WTC11 (cell line): ENCODE data around the gene TET3. TPM values are rescaled to one million over a fixed set of nuclear protein-coding genes. Genes with fewer than 3 reads are reported as not detected.

ENCODE experiments used
- ATAC-seq: fragments of 200-7000 bp; cut with Tn5 transposase; 2 replicates; pipeline ENCODE4 v1.10.0; 2021; ENCODE audit warnings: mild to moderate bottlenecking, moderate library complexity
- CTCF ChIA-PET: fragments of 300-600 bp; sonication (Branson Sonifier 250); formaldehyde crosslinking; loops from one replicate; lab custom pipeline; 2021; ENCODE audit warnings: antibody characterized with exemption; lab: Charles Lee
- POLR2A ChIA-PET: fragments of 350-600 bp; sonication (Branson Sonifier 250); formaldehyde crosslinking; loops from one replicate; lab custom pipeline; 2021; ENCODE audit warnings: antibody characterized with exemption; lab: Charles Lee
- DNase-seq: peaks from one replicate; pipeline ENCODE4 v3.0.0; 2021; ENCODE audit warnings: low spot score
- H3K27ac Mint-ChIP-seq: 2 replicates; pipeline ENCODE4 v1.8.0; 2021; ENCODE audit warnings: mixed read lengths
- H3K27me3 Mint-ChIP-seq: 2 replicates; pipeline ENCODE4 v1.8.0; 2021; ENCODE audit warnings: low read depth, mild to moderate bottlenecking, moderate library complexity, mixed read lengths
- H3K36me3 Mint-ChIP-seq: 2 replicates; pipeline ENCODE4 v1.8.0; 2021; ENCODE audit warnings: mixed read lengths
- H3K4me1 Mint-ChIP-seq: 2 replicates; pipeline ENCODE4 v1.8.0; 2022; ENCODE audit warnings: mixed read lengths
- H3K4me3 Mint-ChIP-seq: 2 replicates; pipeline ENCODE4 v1.8.0; 2021; ENCODE audit warnings: mild to moderate bottlenecking, moderate library complexity, mixed read lengths
- H3K9me3 Mint-ChIP-seq: 2 replicates; pipeline ENCODE4 v1.8.0; 2021; ENCODE audit warnings: mixed read lengths
- AR ChIP-seq: fragments of 250-450 bp; sonication (Bioruptor Pico); IDR thresholded peaks from 2 replicates; pipeline ENCODE4 v1.9.0; 2021; ENCODE audit warnings: mild to moderate bottlenecking
- CREM ChIP-seq: sonication (generic); formaldehyde crosslinking; IDR thresholded peaks from 2 replicates; pipeline ENCODE4 v1.8.1; 2022; ENCODE audit warnings: mild to moderate bottlenecking, missing genetic modification reagents, moderate library complexity
- ELF4 ChIP-seq: sonication (generic); formaldehyde crosslinking; IDR thresholded peaks from 2 replicates; pipeline ENCODE4 v1.8.1; 2022; ENCODE audit warnings: low read depth, mild to moderate bottlenecking, moderate library complexity, missing genetic modification reagents
- ERG ChIP-seq: fragments of 250-450 bp; sonication (Bioruptor Pico); IDR thresholded peaks from 2 replicates; pipeline ENCODE4 v1.8.0; 2021; ENCODE audit warnings: mild to moderate bottlenecking
- FOXP4 ChIP-seq: sonication (generic); formaldehyde crosslinking; IDR thresholded peaks from 2 replicates; pipeline ENCODE4 v1.8.0; 2022; ENCODE audit warnings: mild to moderate bottlenecking, missing genetic modification reagents
- IRF1 ChIP-seq: sonication (generic); formaldehyde crosslinking; IDR thresholded peaks from 2 replicates; pipeline ENCODE4 v1.8.0; 2023; ENCODE audit warnings: missing genetic modification reagents
- JAZF1 ChIP-seq: fragments of 250-450 bp; sonication (Bioruptor Pico); IDR thresholded peaks from 2 replicates; pipeline ENCODE4 v1.9.0; 2021; ENCODE audit warnings: moderate library complexity, mild to moderate bottlenecking, inconsistent platforms
- KAT7 ChIP-seq: sonication (generic); formaldehyde crosslinking; IDR thresholded peaks from 2 replicates; pipeline ENCODE4 v1.8.1; 2023; ENCODE audit warnings: missing genetic modification reagents, mild to moderate bottlenecking, borderline replicate concordance
- MAX ChIP-seq: sonication (generic); formaldehyde crosslinking; IDR thresholded peaks from 2 replicates; pipeline ENCODE4 v1.8.0; 2022; ENCODE audit warnings: mild to moderate bottlenecking, missing genetic modification reagents
- NFE2L1 ChIP-seq: sonication (generic); formaldehyde crosslinking; IDR thresholded peaks from 2 replicates; pipeline ENCODE4 v1.8.1; 2023; ENCODE audit warnings: missing genetic modification reagents
- NFYB ChIP-seq: sonication (generic); formaldehyde crosslinking; conservative IDR thresholded peaks from 2 replicates; pipeline ENCODE4 v1.8.0; 2022; ENCODE audit warnings: low read depth, missing genetic modification reagents
- PRDM15 ChIP-seq: sonication (generic); formaldehyde crosslinking; IDR thresholded peaks from 2 replicates; pipeline ENCODE4 v1.8.0; 2022; ENCODE audit warnings: missing genetic modification reagents
- RORB ChIP-seq: fragments of 250-450 bp; sonication (Bioruptor Pico); IDR thresholded peaks from 2 replicates; pipeline ENCODE4 v1.9.0; 2021; ENCODE audit warnings: mild to moderate bottlenecking
- TP53 ChIP-seq: sonication (generic); formaldehyde crosslinking; IDR thresholded peaks from 2 replicates; pipeline ENCODE4 v1.8.1; 2023; ENCODE audit warnings: mild to moderate bottlenecking, missing genetic modification reagents
- ZNF121 ChIP-seq: sonication (generic); formaldehyde crosslinking; IDR thresholded peaks from 2 replicates; pipeline ENCODE4 v1.8.0; 2023; ENCODE audit warnings: missing genetic modification reagents
- ZNF512 ChIP-seq: sonication (generic); formaldehyde crosslinking; IDR thresholded peaks from 2 replicates; pipeline ENCODE4 v1.8.1; 2022; ENCODE audit warnings: missing genetic modification reagents, borderline replicate concordance
- total RNA-seq: library from RNA; stranded (reverse); gene quantifications from 3 replicates; pipeline ENCODE4 v1.2.3, GENCODE V29; 2021

TET3 gene
- total RNA-seq, 1 experiment from 2014 or later = 19.3 TPM

- TF ChIP-seq PRDM15 = no peak
- no peak for TF ChIP-seq NFYB (CRISPR knock-in tag)
- no peak for TF ChIP-seq JAZF1 (CRISPR knock-in tag)
These were observed 42.8 kb downstream of the TET3 start (continued) for GRCh38 chr2:74027496-74027895.

GRCh38 chr2:74028290-74028689 is 43.6 kb downstream of the TET3 start:
- Mint-ChIP-seq H3K4me1 (peaks cover 68% of the 10 kb centered on the region), H3K27me3 (no peaks in the 10 kb centered on the region), H3K4me3 (no peak overlapping the region), H3K27ac (no peak overlapping the region), H3K9me3 (peaks cover 14% of the 10 kb centered on the region), H3K36me3 (peaks cover 17% of the 10 kb centered on the region)
- CTCF ChIA-PET = no interaction called here
- TF ChIP-seq MAX (CRISPR knock-in tag) = no peak
- TF ChIP-seq TP53 = no peak
- TF ChIP-seq FOXP4 (CRISPR knock-in tag) = no peak
- no peak for TF ChIP-seq AR (CRISPR knock-in tag)
- TF ChIP-seq NFE2L1 (CRISPR knock-in tag) = no peak
- TF ChIP-seq ELF4 (CRISPR knock-in tag) = no peak
- TF ChIP-seq KAT7 (CRISPR knock-in tag) = no peak
- TF ChIP-seq IRF1 (CRISPR knock-in tag) = no peak
- TF ChIP-seq ZNF121 (CRISPR knock-in tag) = no peak
- TF ChIP-seq RORB = no peak
- TF ChIP-seq ZNF512 = no peak
- no peak for TF ChIP-seq CREM
- no peak for TF ChIP-seq ERG (CRISPR knock-in tag)
- POLR2A ChIA-PET = no interaction called here
- ATAC-seq = no peak
- DNase-seq = no peak
